HepG2 (cell line): ENCODE results near the gene OSCP1. TPM values are rescaled to one million over a fixed set of nuclear protein-coding genes. Genes with fewer than 3 reads are reported as not detected.

Experiments
- ATAC-seq: fragments of 200-7000 bp; cut with Tn5 transposase; 3 replicates; pipeline ENCODE4 v1.9.1; 2020; ENCODE audit warnings: mild to moderate bottlenecking, moderate library complexity
- Bru-seq: library from RNA; stranded (reverse); fragments of 400-500 nt; gene quantifications from one replicate; lab custom pipeline; 2021; lab: Mats Ljungman, UMichigan
- BruChase-seq, 2 experiments: library from RNA; stranded (reverse); fragments of 400-500 nt; gene quantifications; one replicate each; lab custom pipeline; 2021; lab: Mats Ljungman, UMichigan
- BruUV-seq: library from RNA; stranded (reverse); fragments of 400-500 nt; replicated peaks from 2 replicates; lab custom pipeline; 2021; lab: Mats Ljungman, UMichigan
- CTCF ChIA-PET: fragments of 300-600 bp; formaldehyde crosslinking; extraction: SDS; loops from one replicate; lab custom pipeline; 2021; ENCODE audit warnings: low total read pairs, inconsistent platforms, low intra/inter-chr PET ratio; lab: Yijun Ruan, JAX
- POLR2A ChIA-PET: fragments of 350-600 bp; sonication (Branson Sonifier 250); formaldehyde crosslinking; loops from one replicate; lab custom pipeline; 2020; ENCODE audit warnings: antibody characterized with exemption, inconsistent platforms; lab: Yijun Ruan, JAX
- DNase-seq: peaks from one replicate; pipeline ENCODE4 v3.0.0-alpha.2; 2015; ENCODE audit warnings: low spot score
- FAIRE-seq: peaks from 3 replicates; lab custom pipeline; 2011; peaks lifted over from hg19 to GRCh38; lab: Jason Lieb, UNC
- H2AFZ ChIP-seq: one replicate; pipeline ENCODE4 v1.6.1; 2011; ENCODE audit warnings: low read length, inconsistent platforms
- H3K27ac ChIP-seq: fragments of 300-600 bp; 3 replicates; pipeline ENCODE4 v1.8.0; 2011; ENCODE audit warnings: mixed run types, mild to moderate bottlenecking, mixed read lengths, low read length, inconsistent platforms; ENCODE audit not compliant: insufficient read depth; ENCODE audit errors: extremely low read length
- H3K27me3 ChIP-seq, 2 experiments: fragments of 200-600 bp in 1 of 2; 2 replicates in 1 of 2; 3 replicates in 1 of 2; pipeline versions ENCODE4 v1.6.0 to v1.8.0; 2011; ENCODE audit warnings: low read length in 2 of 2, mild to moderate bottlenecking in 2 of 2, moderate library complexity in 2 of 2, inconsistent platforms in 1 of 2; ENCODE audit not compliant: insufficient read depth in 2 of 2, control insufficient read depth in 1 of 2
- H3K36me3 ChIP-seq, 2 experiments: fragments of 200-600 bp in 1 of 2; replicated peaks in 1 of 2; 2 replicates in 1 of 2; 3 replicates in 1 of 2; pipeline versions ENCODE4 v1.5.1 to v1.8.0; 2011; ENCODE audit warnings: low read length in 2 of 2, inconsistent platforms in 1 of 2; ENCODE audit not compliant: insufficient read depth in 2 of 2, control insufficient read depth in 1 of 2
- H3K4me1 ChIP-seq: 2 replicates; pipeline ENCODE4 v1.5.1; 2012; ENCODE audit warnings: low read length, inconsistent platforms; ENCODE audit not compliant: insufficient read depth
- H3K4me2 ChIP-seq: 2 replicates; pipeline ENCODE4 v1.6.0; 2011; ENCODE audit warnings: low read depth, low read length, inconsistent platforms
- H3K4me3 ChIP-seq, 3 experiments: fragments of 200-600 bp in 1 of 3; sonication (generic), shearing (Covaris generic) in 1 of 3; replicated peaks in 1 of 3; 2 replicates each; pipeline ENCODE4 v1.5.1; 2011 to 2016; ENCODE audit warnings: low read length in 3 of 3, inconsistent platforms in 2 of 3, low read depth in 2 of 3, mild to moderate bottlenecking in 2 of 3, control low read depth in 1 of 3, mixed read lengths in 1 of 3; ENCODE audit not compliant: insufficient read depth in 1 of 3
- H3K79me2 ChIP-seq: one replicate; pipeline ENCODE4 v1.6.1; 2011; ENCODE audit warnings: low read length, inconsistent platforms; ENCODE audit not compliant: insufficient read depth
- H3K9ac ChIP-seq: 2 replicates; pipeline ENCODE4 v1.6.0; 2011; ENCODE audit warnings: mild to moderate bottlenecking, low read depth, low read length, inconsistent platforms; ENCODE audit not compliant: insufficient read depth
- H3K9me3 ChIP-seq: 2 replicates; pipeline ENCODE4 v1.5.1; 2012; ENCODE audit warnings: mild to moderate bottlenecking, low read length
- H4K20me1 ChIP-seq: 2 replicates; pipeline ENCODE4 v1.6.0; 2011; ENCODE audit warnings: inconsistent platforms, mild to moderate bottlenecking, low read length, moderate library complexity; ENCODE audit not compliant: insufficient read depth
- KDM2A ChIP-seq: sonication (generic); formaldehyde crosslinking; IDR thresholded peaks from 2 replicates; pipeline ENCODE4 v1.4.0; 2020; ENCODE audit warnings: low read depth, missing genetic modification reagents, borderline replicate concordance
- MED13 ChIP-seq: sonication (generic); formaldehyde crosslinking; IDR thresholded peaks from 2 replicates; pipeline ENCODE4 v1.5.0; 2020; ENCODE audit warnings: missing genetic modification reagents
- NFKB2 ChIP-seq: sonication (generic); formaldehyde crosslinking; IDR thresholded peaks from 2 replicates; pipeline ENCODE4 v1.4.0; 2020; ENCODE audit warnings: missing genetic modification reagents, borderline replicate concordance
- WGBS: methylation state at CpG from one replicate; pipeline ENCODE4 v1.1.6; 2017; ENCODE audit warnings: low lambda C conversion rate; 5-methylcytosine and 5-hydroxymethylcytosine counted together
- in situ Hi-C: cut with HindIII; loops from 2 replicates; pipeline ENCODE4 v1.10.0; 2017; ENCODE audit warnings: low pct_unique_long_range_greater_than_20kb; ENCODE audit not compliant: extremely low pct_ligation_motif_present
- intact Hi-C: fragments of 100-400 bp; cut with micrococcal nuclease; formaldehyde crosslinking; loops from one replicate; pipeline ENCODE4 v1.10.0; 2022; ENCODE audit not compliant: unreplicated experiment
- long read RNA-seq, 2 experiments: library from RNA in 1 of 2; library from polyadenylated mRNA in 1 of 2; stranded (forward) in 1 of 2; unstranded in 1 of 2; transcript quantifications; one replicate each; pipeline ENCODE4 v2.0.0, GENCODE V29; 2019 to 2022
- polyA minus RNA-seq, 3 experiments: library from RNA; depleted of rRNA, polyadenylated mRNA; stranded (reverse); fragments of >200 nt; gene quantifications; 2 replicates each; pipeline ENCODE4 v1.2.3, GENCODE V29; 2011; ENCODE audit warnings: low replicate concordance in 1 of 3
- polyA plus RNA-seq, 8 experiments: library from polyadenylated mRNA; depleted of rRNA in 3 of 8; stranded (reverse) in 7 of 8; unstranded in 1 of 8; fragments of >200 nt; fragmentation: Illumina TruSeq in 4 of 8; extraction: Trizol in 4 of 8; gene quantifications; 2 replicates each; pipeline versions ENCODE4 v1.2.1 to v1.2.3, GENCODE V29; 2011 to 2016; ENCODE audit warnings: low read depth in 4 of 8, missing spikeins in 1 of 8, mixed read lengths in 1 of 8; ENCODE audit not compliant: insufficient read depth in 1 of 8
- total RNA-seq, 5 experiments: library from RNA; depleted of rRNA; stranded (reverse); fragments of >200 nt; fragmentation: Illumina TruSeq; extraction: Trizol; gene quantifications; 2 replicates each; pipeline ENCODE4 v1.2.3, GENCODE V29; 2016; ENCODE audit warnings: low read depth in 1 of 5
- TF ChIP-seq, protein P1 (sequence below): sonication (generic); formaldehyde crosslinking; IDR thresholded peaks from 2 replicates; pipeline ENCODE4 v1.5.0; 2020; ENCODE audit warnings: mild to moderate bottlenecking, missing genetic modification reagents, borderline replicate concordance

OSCP1 gene, protein sequence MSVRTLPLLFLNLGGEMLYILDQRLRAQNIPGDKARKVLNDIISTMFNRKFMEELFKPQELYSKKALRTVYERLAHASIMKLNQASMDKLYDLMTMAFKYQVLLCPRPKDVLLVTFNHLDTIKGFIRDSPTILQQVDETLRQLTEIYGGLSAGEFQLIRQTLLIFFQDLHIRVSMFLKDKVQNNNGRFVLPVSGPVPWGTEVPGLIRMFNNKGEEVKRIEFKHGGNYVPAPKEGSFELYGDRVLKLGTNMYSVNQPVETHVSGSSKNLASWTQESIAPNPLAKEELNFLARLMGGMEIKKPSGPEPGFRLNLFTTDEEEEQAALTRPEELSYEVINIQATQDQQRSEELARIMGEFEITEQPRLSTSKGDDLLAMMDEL
- total RNA-seq (2016; rRNA removed; fragmentation: Illumina TruSeq; extraction: Trizol), result 0.60 and 0.86 TPM in 2 replicates
- 0.71 and 1.1 TPM in 2 replicates for total RNA-seq (2016; cell fraction: cytosol; rRNA removed; fragmentation: Illumina TruSeq; extraction: Trizol; ENCODE audit: low read depth)
- total RNA-seq (2016; cell fraction: insoluble cytoplasmic fraction; rRNA removed; fragmentation: Illumina TruSeq; extraction: Trizol), result 1.0 and 1.6 TPM in 2 replicates
- 0.72 and 1.4 TPM in 2 replicates for total RNA-seq (2016; cell fraction: membrane; rRNA removed; fragmentation: Illumina TruSeq; extraction: Trizol)
- 0.34 and 1.4 TPM in 2 replicates for total RNA-seq (2016; cell fraction: nucleus; rRNA removed; fragmentation: Illumina TruSeq; extraction: Trizol)
- polyA plus RNA-seq (2011; rRNA removed), result 0.84 and 0.85 TPM in 2 replicates
- polyA plus RNA-seq (2011; cell fraction: cytosol; rRNA removed), result 0.46 and 0.48 TPM in 2 replicates
- 0.23 and 0.93 TPM in 2 replicates for polyA plus RNA-seq (2011; cell fraction: nucleus; rRNA removed)
- 1.3 TPM in 2 replicates for polyA plus RNA-seq (2012)
- polyA plus RNA-seq (2016; cell fraction: cytosol; fragmentation: Illumina TruSeq; extraction: Trizol; ENCODE audit: low read depth), result 0.35 and 0.55 TPM in 2 replicates
- polyA plus RNA-seq (2016; cell fraction: insoluble cytoplasmic fraction; fragmentation: Illumina TruSeq; extraction: Trizol; ENCODE audit: low read depth), result 0.72 and 0.93 TPM in 2 replicates
- polyA plus RNA-seq (2016; cell fraction: membrane; fragmentation: Illumina TruSeq; extraction: Trizol; ENCODE audit: low read depth), result 0.69 and 1.2 TPM in 2 replicates
- 1.1 and 1.4 TPM in 2 replicates for polyA plus RNA-seq (2016; cell fraction: nucleus; fragmentation: Illumina TruSeq; extraction: Trizol; ENCODE audit: insufficient read depth, low read depth)
- 0.56 and 3.7 TPM in 2 replicates for polyA minus RNA-seq (2011; rRNA and poly(A)+ RNA removed; ENCODE audit: low replicate concordance)
- polyA minus RNA-seq (2011; cell fraction: cytosol; rRNA and poly(A)+ RNA removed), result 0.62 TPM in 1 of 2 replicates, not detected in the other
- polyA minus RNA-seq (2011; cell fraction: nucleus; rRNA and poly(A)+ RNA removed), result 1.4 and 2.0 TPM in 2 replicates
- percentile 31 among the genes with signal in this experiment for Bru-seq, nascent RNA
- BruChase-seq, experiment 1, labeled RNA remaining after a 6-hour chase, result percentile 34 among the genes with signal in this experiment
- BruChase-seq, experiment 2, labeled RNA remaining after a 2-hour chase, result percentile 34 among the genes with signal in this experiment
- long read RNA-seq, experiment 1, result 0 reads
- long read RNA-seq, experiment 2, result 0 reads

DNA sequence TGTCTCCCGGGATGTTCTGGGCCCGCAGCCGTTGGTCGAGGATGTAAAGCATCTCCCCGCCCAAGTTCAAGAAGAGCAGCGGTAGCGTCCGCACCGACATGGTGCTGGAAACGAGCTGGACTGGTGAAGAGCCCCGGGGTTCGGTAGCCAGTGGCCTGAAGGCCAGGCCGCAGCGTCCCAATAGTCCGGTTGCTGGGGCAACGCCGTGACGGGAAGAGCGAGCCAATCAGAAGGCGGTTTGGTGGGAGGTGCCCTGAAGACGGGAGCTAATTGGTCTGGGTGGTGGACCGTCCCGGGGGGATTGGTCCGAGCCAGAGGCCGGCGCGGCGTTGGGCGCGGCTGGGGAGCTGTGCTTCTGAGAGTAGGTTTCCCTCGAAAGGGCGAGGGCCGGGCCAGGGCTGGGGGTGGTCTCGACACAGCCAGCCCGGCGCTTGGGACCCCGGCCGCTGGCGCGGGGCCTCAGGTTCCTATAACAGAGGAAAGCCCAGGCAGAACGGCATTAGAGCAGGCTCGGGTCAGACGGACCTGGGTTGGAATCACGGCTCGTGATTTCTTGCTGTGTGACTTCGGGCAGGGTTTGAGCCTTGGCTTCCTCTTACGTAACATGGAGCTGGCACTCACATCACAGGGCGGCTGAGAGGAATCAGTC is at the start of gene OSCP1:
Gene OSCP1 (minus strand): TSS at position 182 of the 649 bp plus-strand sequence. CDS start 82 bp downstream, at position 100.
- Histone ChIP-seq H3K4me1 (0 out of 2 replicates have a peak, but pooled peaks cover 7% of the 10 kb centered on the region), H4K20me1 (no peaks in the 10 kb centered on the region), H3K4me2 (peak within 1 kb of the TSS; percentile 70), H3K36me3 (peaks cover under 1 to 12% of the 10 kb centered on the region in 2 experiments; a peak in 4 of 5 replicates), H3K4me3 (peak within 1 kb of the TSS; percentile 42 to 68 (median 65); a peak in 5 of 6 replicates), H3K79me2 (no peaks in the 10 kb centered on the region), H2AFZ (peak within 1 kb of the TSS; percentile 36), H3K27ac (peak within 1 kb of the TSS; percentile 67), H3K9ac (peak within 1 kb of the TSS; percentile 64; the same call in 1 of the 2 replicates), H3K9me3 (no peaks in the 10 kb centered on the region), H3K27me3 (no peaks in the 10 kb centered on the region)
- peak; percentile 57 for FAIRE-seq
- CTCF ChIA-PET, result no interaction called here
- 61% methylated on average over 45 of the region's 48 CpGs for WGBS
- peak; percentile 79 for DNase-seq
- in situ Hi-C loops, result no loop called here
- BruUV-seq, result no TSS peak
- intact Hi-C loops, result no loop called here
- ATAC-seq, result peak; percentile 95
- POLR2A ChIA-PET, result interaction anchor here (0.7 to 2.9 kb wide), 9 partner anchors 10 to 64 kb away, joined by 3 to 27 read pairs (median 3); partner anchors contain the start of gene MRPS15
- TF ChIP-seq MED13 (0 out of 2 replicates have a peak, but pooled peaks have one; percentile 28), NFKB2 (CRISPR knock-in tag) (peak; percentile 95; the same call in 1 of the 2 replicates), KDM2A (CRISPR knock-in tag) (peak; percentile 77)
- TF ChIP-seq, protein P1, sequence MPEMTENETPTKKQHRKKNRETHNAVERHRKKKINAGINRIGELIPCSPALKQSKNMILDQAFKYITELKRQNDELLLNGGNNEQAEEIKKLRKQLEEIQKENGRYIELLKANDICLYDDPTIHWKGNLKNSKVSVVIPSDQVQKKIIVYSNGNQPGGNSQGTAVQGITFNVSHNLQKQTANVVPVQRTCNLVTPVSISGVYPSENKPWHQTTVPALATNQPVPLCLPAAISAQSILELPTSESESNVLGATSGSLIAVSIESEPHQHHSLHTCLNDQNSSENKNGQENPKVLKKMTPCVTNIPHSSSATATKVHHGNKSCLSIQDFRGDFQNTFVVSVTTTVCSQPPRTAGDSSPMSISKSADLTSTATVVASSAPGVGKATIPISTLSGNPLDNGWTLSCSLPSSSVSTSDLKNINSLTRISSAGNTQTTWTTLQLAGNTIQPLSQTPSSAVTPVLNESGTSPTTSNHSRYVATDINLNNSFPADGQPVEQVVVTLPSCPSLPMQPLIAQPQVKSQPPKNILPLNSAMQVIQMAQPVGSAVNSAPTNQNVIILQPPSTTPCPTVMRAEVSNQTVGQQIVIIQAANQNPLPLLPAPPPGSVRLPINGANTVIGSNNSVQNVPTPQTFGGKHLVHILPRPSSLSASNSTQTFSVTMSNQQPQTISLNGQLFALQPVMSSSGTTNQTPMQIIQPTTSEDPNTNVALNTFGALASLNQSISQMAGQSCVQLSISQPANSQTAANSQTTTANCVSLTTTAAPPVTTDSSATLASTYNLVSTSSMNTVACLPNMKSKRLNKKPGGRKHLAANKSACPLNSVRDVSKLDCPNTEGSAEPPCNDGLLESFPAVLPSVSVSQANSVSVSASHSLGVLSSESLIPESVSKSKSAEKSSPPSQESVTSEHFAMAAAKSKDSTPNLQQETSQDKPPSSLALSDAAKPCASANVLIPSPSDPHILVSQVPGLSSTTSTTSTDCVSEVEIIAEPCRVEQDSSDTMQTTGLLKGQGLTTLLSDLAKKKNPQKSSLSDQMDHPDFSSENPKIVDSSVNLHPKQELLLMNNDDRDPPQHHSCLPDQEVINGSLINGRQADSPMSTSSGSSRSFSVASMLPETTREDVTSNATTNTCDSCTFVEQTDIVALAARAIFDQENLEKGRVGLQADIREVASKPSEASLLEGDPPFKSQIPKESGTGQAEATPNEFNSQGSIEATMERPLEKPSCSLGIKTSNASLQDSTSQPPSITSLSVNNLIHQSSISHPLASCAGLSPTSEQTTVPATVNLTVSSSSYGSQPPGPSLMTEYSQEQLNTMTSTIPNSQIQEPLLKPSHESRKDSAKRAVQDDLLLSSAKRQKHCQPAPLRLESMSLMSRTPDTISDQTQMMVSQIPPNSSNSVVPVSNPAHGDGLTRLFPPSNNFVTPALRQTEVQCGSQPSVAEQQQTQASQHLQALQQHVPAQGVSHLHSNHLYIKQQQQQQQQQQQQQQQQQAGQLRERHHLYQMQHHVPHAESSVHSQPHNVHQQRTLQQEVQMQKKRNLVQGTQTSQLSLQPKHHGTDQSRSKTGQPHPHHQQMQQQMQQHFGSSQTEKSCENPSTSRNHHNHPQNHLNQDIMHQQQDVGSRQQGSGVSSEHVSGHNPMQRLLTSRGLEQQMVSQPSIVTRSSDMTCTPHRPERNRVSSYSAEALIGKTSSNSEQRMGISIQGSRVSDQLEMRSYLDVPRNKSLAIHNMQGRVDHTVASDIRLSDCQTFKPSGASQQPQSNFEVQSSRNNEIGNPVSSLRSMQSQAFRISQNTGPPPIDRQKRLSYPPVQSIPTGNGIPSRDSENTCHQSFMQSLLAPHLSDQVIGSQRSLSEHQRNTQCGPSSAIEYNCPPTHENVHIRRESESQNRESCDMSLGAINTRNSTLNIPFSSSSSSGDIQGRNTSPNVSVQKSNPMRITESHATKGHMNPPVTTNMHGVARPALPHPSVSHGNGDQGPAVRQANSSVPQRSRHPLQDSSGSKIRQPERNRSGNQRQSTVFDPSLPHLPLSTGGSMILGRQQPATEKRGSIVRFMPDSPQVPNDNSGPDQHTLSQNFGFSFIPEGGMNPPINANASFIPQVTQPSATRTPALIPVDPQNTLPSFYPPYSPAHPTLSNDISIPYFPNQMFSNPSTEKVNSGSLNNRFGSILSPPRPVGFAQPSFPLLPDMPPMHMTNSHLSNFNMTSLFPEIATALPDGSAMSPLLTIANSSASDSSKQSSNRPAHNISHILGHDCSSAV, result no peak; the same call in 1 of the 2 replicates
